G401 (cell line): ENCODE data around the gene PARP8. TPM values are rescaled to one million over a fixed set of nuclear protein-coding genes. Genes with fewer than 3 reads are reported as not detected.
"Not testable (repeated sequence)": the region's sequence is repeated elsewhere in the genome, so short reads cannot be mapped to it uniquely, and the experiment has no call there.

Experiments
- DNase-seq: peaks from one replicate; pipeline ENCODE4 v3.0.0-alpha.2; 2015; ENCODE audit warnings: low spot score
- in situ Hi-C: cut with HindIII; loops from 2 replicates; pipeline ENCODE4 v1.10.0; 2016; ENCODE audit warnings: low sequenced_read_pairs, mixed read lengths
- total RNA-seq: library from RNA; depleted of rRNA; stranded (reverse); fragments of >200 nt; shearing (Covaris generic); gene quantifications from 2 replicates; pipeline ENCODE4 v1.2.3, GENCODE V29; 2014

The PARP8 gene
- total RNA-seq, 1 experiment from 2014 or later, result not detected

DNA sequence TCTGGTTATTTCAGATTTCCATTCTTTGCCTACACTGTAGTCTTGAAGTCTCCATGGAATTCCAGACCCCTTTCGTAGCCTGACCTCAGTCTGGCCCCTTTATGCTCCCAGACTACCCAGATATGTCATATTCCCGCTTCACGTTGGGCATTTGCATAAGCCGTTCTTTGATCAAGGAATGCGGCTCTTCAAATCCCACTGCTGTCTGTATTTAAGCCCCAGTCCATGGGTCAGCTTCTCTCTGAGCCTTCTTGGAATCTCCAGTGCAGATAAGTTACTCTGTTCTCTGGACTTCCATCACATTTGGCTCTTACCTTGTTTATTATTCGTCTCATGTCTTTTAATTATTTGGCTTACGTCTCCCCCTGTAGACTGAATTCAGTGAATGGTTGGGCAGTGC lies 97.4 kb downstream of the PARP8 start:
- in situ Hi-C loops, result no loop called here
- DNase-seq, result no peak

DNA sequence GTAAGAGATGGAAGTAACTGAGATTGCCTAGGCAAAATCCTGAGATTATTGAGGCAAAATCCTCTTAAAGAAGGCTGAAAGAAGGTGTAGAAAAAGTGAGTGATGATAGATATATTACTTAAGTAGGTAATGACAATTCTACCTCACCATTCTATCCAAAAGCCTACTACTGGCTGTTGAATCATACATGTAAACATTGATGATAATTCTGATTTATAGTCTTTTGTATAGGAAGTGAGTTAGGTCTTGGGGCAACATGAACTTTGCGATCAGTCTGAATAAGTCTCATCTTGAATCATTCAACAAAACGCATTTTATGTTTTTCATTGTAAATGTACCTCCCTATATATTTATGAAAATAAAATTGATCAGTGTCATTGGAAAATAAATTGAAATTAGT lies 99.6 kb downstream of the PARP8 start:
- no peak for DNase-seq

DNA sequence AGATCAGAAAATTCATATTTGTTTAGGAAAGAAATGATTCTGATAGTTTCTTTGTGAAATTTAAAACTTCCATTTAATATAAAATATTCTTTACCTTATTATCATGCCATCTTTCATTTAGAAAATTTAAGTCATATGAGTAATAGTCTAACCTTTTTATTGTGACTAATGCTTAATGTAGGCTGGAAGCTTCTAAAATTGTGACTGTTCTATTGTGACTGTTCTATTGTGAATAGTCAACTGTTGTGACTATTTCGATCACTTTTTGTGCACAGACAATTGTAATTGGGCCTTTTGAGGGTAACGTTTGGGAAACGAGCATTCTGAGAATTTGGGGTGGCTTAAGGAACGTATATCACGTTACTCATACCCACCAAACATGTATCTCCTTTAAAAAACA lies 100.0 kb downstream of the PARP8 start:
- in situ Hi-C loops, result no loop called here
- DNase-seq, result no peak

More for the DNA sequence above, 99.6 kb downstream of the PARP8 start:
- in situ Hi-C loops, result no loop called here

DNA sequence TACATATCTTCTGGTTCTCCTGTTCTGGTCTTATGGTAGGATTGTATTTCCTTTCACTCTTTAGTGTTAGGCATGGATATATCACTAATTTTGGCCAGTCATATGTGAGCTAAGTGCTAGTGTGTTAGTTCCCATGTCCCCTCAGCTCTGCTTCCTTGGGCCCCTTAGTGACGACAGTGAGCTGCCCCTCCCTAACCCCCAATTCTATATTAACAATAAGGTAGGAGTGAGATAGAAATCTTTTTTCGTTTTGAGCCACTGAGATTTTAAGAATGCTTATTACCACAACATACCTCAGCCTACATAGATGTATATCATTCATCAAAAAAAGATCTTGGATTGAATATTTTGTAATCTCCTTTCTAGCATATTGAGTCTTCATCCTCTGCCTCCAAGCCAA lies 100.5 kb downstream of the PARP8 start:
- in situ Hi-C loops, result no loop called here
- no peak for DNase-seq

DNA sequence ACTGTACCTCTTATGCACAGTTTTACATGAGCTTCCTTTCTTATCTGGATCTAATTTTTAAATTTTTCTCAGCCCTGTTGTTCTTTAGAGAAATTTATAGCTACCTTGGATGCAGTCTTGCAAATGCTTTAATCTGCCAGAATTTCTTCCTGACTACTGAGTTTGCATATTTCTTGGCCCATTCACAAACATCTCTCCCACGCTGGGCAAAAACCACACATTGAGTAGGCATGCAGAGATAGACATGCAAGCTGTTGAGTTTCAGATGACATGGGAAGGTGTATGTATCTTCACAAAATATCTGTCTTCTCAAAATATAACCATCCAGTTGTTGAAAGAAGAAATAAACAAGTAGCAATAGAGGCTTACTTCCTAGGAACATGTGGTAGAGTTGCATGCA lies 101.2 kb downstream of the PARP8 start:
- in situ Hi-C loops, result no loop called here

DNA sequence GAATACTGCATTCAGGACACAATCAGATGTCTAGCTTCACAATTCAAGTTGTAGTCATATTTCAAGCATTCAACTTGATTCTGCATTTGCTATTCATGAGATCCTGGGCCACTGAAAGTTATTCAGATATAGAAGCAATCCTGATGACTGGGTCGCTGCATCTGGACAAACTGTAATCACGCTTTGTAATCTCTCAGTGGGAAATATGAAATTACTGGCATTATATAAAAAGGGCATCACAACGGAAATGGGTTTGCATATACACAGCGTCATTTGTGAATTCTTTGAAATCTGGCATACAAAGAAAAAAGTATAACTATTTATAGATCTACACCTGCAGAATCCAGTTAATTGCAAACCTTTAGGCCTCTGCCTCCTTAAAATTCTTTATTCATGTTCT lies 102.2 kb downstream of the PARP8 start:
- in situ Hi-C loops, result no loop called here
- DNase-seq, result no peak

More for the DNA sequence above, 101.2 kb downstream of the PARP8 start:
- no peak for DNase-seq

DNA sequence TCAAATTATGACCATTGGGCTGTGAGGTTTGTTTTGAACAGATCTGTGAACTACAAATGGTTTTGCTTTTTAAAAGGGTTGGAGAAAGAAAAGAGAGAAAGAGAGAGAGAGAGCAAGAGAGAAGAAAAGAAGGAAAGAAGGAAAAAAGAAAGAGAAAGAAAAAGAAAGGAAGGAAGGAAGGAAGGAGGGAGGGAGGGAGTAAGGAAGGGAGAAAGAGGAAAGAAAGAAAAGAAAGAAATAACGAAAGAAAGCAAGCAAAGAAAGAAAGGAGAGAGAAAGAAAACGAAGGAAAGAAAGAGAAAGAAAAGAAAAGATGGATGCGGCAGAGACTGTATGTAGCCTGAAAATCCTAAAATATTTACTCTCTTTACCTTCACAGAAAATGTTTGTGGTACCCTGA lies 104.0 kb downstream of the PARP8 start:
- no peak for DNase-seq
- in situ Hi-C loops, result no loop called here

DNA sequence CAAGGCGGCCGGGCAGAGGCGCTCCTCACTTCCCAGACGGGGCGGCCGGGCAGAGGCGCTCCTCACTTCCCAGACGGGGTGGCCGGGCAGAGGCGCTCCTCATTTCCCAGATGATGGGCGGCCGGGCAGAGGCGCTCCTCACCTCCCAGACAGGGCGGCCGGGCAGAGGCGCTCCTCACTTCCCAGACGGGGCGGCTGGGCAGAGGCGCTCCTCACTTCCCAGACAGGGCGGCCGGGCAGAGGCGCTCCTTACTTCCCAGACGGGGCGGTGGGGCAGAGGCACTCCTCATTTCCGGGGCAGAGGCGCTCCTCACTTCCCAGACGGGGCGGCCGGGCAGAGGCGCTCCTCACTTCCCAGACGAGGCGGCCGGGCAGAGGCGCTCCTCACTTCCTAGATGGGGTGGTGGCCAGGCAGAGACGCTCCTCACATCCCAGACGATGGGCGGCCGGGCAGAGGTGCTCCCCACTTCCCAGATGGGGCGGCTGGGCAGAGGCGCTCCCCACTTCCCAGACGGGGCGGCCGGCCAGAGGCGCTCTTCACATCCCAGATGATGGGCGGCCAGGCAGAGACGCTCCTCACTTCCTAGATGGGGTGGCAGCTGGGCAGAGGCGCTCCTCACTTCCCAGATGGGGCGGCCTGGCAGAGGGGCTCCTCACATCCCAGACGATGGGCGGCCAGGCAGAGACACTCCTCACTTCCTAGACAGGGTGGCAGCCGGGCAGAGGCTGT lies 108.2 kb downstream of the PARP8 start:
- in situ Hi-C loops, DNase-seq: not testable (repeated sequence)

DNA sequence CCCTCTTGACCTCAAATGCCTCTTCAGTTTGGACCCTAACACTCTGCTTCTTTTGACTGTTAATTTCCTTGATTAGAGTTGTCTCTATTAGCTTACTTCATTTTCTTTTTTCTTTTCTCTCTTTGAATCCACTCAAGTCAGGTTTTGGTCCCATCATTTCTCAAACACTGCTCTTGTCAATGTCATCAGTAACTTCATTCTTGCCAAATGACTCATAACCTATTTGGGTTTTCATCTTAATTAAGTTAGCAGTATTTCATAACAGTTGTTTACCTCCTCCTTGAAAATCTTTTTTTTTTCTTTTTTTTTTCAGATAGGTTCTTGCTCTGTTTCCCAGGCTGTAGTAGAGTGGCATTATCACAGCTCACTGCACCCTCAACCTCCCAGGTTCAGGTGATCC lies 119.6 kb downstream of the PARP8 start:
- in situ Hi-C loops, result no loop called here
- no peak for DNase-seq

DNA sequence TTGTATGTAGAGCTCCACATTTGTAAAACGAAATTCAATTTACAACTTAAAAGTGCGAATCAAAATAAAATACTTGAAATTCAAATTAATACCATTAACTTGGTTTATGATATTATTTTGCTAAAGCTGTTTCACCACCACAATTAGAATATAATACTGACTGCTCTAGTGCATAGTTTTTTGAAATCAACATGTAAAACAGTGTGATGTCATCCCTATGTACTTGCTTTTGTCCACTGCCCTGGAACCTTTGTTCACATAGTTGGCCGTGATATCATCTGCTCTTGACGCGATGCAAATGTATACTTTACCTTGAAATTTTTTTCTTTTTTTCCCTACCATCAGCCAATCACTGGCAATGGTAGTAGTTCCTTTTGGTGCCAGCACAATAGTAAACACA lies 125.4 kb downstream of the PARP8 start:
- no peak for DNase-seq
- in situ Hi-C loops, result no loop called here

DNA sequence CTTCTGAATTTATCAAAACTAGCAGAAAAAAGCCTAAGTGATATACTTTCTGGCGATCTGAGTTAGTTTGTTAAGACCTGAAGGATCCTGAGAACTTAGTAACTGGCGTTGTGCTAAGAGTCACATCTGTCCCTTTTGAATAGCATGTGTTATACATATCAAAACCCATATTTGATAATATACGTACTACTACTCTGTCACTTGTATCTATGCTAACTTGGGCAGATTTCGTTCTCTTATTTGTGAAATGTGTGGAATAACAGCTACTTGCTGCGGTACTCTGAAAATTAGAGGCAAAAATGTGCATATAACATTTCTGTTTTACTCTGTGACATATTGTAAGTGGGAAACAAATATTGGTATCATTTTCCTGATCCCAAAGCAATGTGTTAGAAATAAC lies 126.4 kb downstream of the PARP8 start:
- DNase-seq, result no peak
- in situ Hi-C loops, result no loop called here

DNA sequence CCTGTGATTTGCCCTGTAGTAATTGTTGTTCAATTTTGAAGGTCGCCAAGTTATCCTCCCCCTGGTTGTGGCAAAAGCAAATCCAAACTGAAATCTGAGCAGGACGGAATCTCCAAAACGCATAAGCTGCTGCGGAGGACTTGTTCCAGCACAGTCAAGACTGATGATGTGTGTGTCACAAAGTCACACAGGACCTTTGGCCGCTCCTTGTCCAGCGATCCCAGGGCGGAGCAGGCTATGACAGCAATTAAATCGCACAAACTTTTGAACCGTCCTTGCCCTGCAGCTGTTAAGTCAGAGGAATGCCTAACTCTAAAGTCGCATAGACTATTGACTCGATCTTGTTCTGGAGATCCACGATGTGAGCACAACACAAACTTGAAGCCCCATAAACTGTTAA lies 128.4 kb downstream of the PARP8 start:
- in situ Hi-C loops, result no loop called here
- DNase-seq, result no peak

DNA sequence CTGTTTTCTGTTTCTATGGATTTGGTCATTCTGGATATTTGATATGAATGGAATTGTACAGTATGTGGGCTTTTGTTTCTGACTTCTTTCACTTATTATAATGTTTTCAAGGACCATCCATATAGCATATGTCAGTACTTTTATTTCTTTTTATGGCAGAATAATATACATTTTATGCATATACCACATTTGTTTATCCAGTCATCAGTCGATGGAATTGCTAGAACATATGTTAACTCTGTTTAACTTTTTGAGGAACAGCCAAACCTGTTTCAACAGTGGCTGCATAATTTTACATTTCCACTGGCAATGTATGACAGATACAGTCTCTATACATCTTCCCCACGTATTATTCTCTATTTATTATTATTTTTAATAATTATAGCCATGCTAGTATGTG lies 131.6 kb downstream of the PARP8 start:
- in situ Hi-C loops, result no loop called here
- DNase-seq, result no peak

DNA sequence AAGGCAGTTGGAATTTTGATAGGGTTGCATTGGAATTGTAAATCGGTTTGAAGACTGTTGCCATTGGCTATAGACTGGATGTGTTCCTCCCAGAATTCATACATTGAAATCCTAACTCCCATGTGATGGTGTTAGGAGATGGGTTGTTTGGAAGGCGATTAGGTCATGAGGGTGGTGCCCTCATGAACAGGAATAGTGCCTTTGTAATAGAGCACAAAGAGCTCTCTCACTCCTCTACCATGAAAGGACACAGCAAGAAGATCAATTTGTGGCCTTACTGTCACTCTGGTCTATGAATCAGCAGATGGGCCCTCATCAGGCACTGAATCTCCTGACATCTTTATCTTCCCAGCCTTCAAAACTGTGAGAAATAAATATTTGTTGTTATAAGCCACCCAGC lies 133.2 kb downstream of the PARP8 start:
- in situ Hi-C loops, result no loop called here
- no peak for DNase-seq

DNA sequence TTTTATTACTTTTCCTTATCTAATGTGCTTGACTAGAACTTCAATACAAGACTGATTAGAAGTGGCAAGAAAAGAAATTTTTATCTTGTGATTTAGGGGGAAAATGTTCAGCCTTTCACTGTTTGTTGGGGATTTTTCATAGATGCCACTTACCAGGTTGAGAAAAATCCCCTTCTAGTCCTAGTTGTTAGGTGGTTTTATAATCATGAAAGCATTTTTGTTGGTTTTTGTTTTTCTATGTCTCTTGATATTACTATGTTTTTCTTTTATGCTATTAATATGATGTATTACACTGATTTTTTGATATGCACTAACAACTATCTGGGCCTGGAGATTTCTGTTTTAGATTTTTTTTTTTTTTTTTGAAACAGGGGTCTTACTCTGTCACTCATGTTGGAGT lies 134.0 kb downstream of the PARP8 start:
- in situ Hi-C loops, result no loop called here
- DNase-seq, result no peak

DNA sequence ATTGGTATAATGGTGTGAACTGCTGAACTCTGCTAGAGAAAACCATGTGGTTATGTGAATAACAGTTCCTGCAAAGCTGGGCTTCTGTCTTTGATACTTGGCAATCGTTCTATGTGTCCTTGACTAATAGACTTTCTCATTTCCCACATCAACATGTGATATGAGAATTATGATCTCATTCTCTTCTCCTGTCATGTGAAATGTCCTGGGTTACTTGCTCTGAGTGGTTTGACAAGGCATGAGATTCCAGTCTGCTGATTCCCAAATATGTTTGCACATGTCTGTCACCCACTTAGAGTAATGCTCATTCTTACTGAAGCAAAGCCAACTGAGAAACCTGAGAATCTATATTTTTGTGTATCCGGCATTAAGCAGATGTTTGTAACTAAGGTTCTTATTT lies 141.2 kb downstream of the PARP8 start:
- DNase-seq, result no peak
- in situ Hi-C loops, result no loop called here

DNA sequence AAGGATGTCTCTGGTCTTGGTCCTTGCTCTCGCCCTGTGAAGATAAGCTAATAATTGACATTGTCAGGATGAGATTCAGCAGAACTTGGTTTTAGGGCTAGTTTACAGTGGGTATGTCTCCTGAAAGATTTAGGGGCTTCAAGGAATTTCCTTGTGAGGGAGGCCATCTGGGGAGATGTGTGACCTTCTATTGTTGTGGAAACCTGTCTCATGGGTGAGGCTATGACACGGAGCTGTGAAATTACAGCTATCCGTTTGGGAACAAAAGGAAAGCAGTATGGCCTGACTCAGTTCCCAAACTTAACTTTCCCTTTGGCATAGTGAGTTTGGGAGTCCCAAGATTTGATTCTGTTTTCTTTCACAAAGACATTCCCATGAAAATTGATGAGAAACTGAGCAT lies 142.0 kb downstream of the PARP8 start:
- in situ Hi-C loops, result no loop called here
- DNase-seq, result no peak

DNA sequence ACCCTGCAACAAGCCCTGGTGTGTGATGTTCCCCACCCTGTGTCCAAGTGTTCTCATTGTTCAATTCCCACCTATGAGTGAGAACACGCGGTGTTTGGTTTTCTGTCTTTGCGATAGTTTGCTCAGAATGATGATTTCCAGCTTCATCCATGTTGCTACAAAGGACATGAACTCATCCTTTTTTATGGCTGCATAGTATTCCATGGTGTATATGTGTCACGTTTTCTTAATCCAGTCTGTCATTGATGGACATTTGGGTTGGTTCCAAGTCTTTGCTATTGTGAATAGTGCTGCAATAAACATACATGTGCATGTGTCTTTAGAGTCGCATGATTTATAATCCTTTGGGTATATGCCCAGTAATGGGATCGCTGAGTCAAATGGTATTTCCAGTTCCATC lies 145.3 kb downstream of the PARP8 start:
- DNase-seq, in situ Hi-C loops: not testable (repeated sequence)

DNA sequence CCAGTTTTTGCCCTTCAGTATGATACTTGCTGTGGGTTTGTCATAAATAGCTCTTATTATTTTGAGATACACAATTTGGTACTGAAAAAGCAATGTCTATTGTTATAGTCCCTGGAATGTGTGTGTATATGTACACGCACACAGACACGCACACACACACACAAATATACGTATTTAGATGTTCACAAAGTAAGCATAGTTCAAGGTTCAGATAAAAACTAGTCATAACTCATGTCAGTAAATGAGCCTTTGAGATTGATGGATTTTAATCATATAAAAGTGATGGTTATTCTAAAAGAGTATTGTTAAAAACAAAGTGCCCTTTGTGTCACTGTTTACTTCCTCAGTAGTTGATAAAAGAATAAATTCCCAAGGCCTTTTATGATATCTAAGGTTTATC lies 147.3 kb downstream of the PARP8 start:
- no peak for DNase-seq
- in situ Hi-C loops, result no loop called here

DNA sequence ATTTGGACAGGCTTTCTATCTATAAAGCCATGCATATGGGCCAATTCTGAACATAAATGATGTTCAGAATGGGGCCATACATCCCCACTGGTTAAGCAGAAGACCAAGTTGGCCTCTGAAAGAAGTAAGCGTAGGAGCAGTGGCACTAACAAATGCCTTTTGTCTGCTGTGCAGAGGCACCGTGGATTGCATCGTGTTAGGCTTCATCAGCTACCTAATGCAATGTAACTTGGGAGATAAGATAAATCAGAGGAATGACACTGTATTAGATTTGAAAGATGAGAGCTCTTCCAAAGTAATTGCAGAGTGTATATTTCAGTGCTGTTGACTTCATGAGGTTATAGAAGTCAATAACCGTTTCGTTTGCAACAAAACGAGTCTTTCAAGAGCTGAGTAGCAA lies 148.1 kb downstream of the PARP8 start:
- in situ Hi-C loops, result no loop called here

DNA sequence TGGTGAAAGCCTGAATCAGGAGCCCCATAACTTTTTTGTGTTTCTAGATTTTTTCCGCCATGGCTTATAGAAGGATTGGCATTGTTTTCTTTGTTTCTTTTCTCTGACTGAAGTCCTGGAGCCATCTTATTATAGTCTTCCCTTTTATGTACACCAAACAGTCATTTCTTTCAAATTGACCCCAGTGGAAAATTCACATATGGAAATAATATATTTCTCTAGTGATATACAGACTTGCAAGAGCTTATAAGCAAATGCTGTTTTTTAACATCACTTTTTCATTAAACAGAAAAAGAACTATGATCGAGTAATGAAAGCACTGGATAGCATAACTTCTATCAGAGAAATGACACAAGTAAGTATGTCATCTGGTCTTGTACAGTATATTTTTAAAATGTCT lies 155.6 kb downstream of the PARP8 start:
- in situ Hi-C loops, result no loop called here
- no peak for DNase-seq

More for the DNA sequence above, 148.1 kb downstream of the PARP8 start:
- DNase-seq, result no peak

DNA sequence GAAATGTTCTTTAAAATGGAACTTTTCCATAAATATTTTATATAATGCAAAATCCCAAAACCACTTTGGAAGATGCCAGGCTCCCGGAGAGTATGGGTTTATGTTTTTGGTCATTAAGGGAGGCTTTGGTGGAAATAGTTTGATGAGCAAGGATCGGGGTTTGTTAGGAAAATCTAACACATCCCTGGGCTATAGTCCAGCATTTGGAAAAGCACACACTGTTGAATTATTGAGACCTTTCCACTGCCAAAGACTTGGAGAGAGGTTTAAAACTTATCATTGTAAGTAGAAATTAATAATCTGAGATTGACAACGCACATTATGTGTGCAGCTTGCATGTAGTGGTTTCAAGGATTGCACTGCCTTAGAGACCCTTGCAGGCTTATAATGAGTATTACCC lies 156.3 kb downstream of the PARP8 start:
- no peak for DNase-seq
- in situ Hi-C loops, result no loop called here
